ENCODE results near the gene CTSD. TPM values are rescaled to one million over a fixed set of nuclear protein-coding genes. Genes with fewer than 3 reads are reported as not detected.

CTSD gene
- total RNA-seq, 1 experiment from 2014 or later = 158 TPM

GRCh38 chr11:1730059-1730629 is 33.6 kb downstream of the CTSD start:
- Histone ChIP-seq H2AFZ (ENCODE audit: low read length) (no peak overlapping the region), H4K20me1 (ENCODE audit: control insufficient read depth, insufficient read depth, insufficient read length) (no peaks in the 10 kb centered on the region), H2BK12ac (ENCODE audit: insufficient read length, low read depth, low read length) (no peak overlapping the region), H3K27me3 (ENCODE audit: insufficient read depth, low read length) (no peaks in the 10 kb centered on the region; the same call in 1 of the 2 replicates), H3T11ph (ENCODE audit: low read length) (no peak overlapping the region), H3K9ac (ENCODE audit: extremely low read depth, insufficient read length, low read length) (no peak overlapping the region), H3K18ac (ENCODE audit: insufficient read length, low read depth, low read length) (no peak overlapping the region), H3K79me1 (ENCODE audit: insufficient read depth, low read depth, low read length, poor library complexity, severe bottlenecking) (no peaks in the 10 kb centered on the region), H2BK5ac (ENCODE audit: insufficient read length, low read length) (no peak overlapping the region), H4K91ac (ENCODE audit: insufficient read length, low read depth, low read length) (no peak overlapping the region), H2BK15ac (ENCODE audit: low read depth, low read length) (no peak overlapping the region), H3K27ac (ENCODE audit: insufficient read length, low read depth, low read length) (no peak overlapping the region), H4K8ac (replicated peaks; ENCODE audit: insufficient read length, low read depth, low read length) (no peak overlapping the region), H3K23ac (ENCODE audit: insufficient read length, low read depth, low read length) (no peak overlapping the region), H3K14ac (ENCODE audit: insufficient read depth, low read length) (no peak overlapping the region), H3K4me1 (ENCODE audit: insufficient read depth, low read length) (no peaks in the 10 kb centered on the region), H3K79me2 (ENCODE audit: insufficient read depth, low read length) (no peaks in the 10 kb centered on the region), H2AK5ac (ENCODE audit: insufficient read length, low read length) (no peak overlapping the region), H2BK120ac (ENCODE audit: low read depth, low read length, poor library complexity, severe bottlenecking) (no peak overlapping the region), H3K56ac (ENCODE audit: insufficient read length, low read depth, low read length) (no peak overlapping the region), H2BK20ac (ENCODE audit: low read depth, low read length, poor library complexity, severe bottlenecking) (no peak overlapping the region), H3K9me3 (ENCODE audit: control insufficient read depth, low read depth, low read length) (no peaks in the 10 kb centered on the region), H3K4ac (ENCODE audit: low read depth, low read length) (no peak overlapping the region), H3K4me2 (ENCODE audit: insufficient read depth, insufficient read length, low read length) (no peak overlapping the region), H4K5ac (ENCODE audit: insufficient read length, low read depth, low read length) (no peak overlapping the region), H3K23me2 (ENCODE audit: insufficient read length, low read depth, low read length, poor library complexity, severe bottlenecking) (no peaks in the 10 kb centered on the region)
- Mint-ChIP-seq H3K27me3 (ENCODE audit: low read depth) (peaks cover 88% of the 10 kb centered on the region), H3K4me1 (peaks cover 2 to 3% of the 10 kb centered on the region in 2 experiments; a peak in 2 of 4 replicates), H3K9me3 (peaks cover 0 to 13% of the 10 kb centered on the region in 2 experiments; a peak in 3 of 5 replicates), H3K36me3 (ENCODE audit: insufficient read depth in 1 of 3, low read depth in 3 of 3) (no peaks in the 10 kb centered on the region), H3K4me3 (no peak overlapping the region), H3K27ac (no peak overlapping the region)
- DNase-seq = no peak
- no CpG with 5 or more reads among the region's 11 CpGs for WGBS (ENCODE audit: extremely low coverage, insufficient read length, low lambda C conversion rate)
- TF ChIP-seq CTCF (conservative IDR thresholded peaks at IDR 0.05) = no peak
